Left lobe of liver (tissue), 2 donors: Measurements from ENCODE around the gene PLEKHG5. TPM values are rescaled to one million over a fixed set of nuclear protein-coding genes. Genes with fewer than 3 reads are reported as not detected.

Experiments
- ATAC-seq: fragments of 200-7000 bp; cut with Tn5 transposase; one replicate; pipeline ENCODE4 v1.9.1; 2020; ENCODE audit warnings: mild to moderate bottlenecking, moderate library complexity
- DNase-seq: peaks from one replicate; pipeline ENCODE4 v3.0.0-alpha.2; 2020; ENCODE audit warnings: low spot score
- total RNA-seq: library from RNA; stranded (reverse); gene quantifications from one replicate; pipeline ENCODE4 v1.2.1, GENCODE V29; 2021
- donor health status: DM: no; HTN: no; CAD: no; lungs with moderate emphysema.
- donor health status: DM: no; HTN: yes; CAD: no.

The PLEKHG5 gene
- total RNA-seq, 1 donor from 2014 or later, result 1.1 TPM

GRCh38 chr1:6417961-6418667 lies 73.4 kb downstream of the PLEKHG5 start:
- ATAC-seq (peak; percentile 89), DNase-seq (peak; percentile 81)

Other genes starting within 250 kb of the PLEKHG5 start
- not detected for gene HES3, start 247.5 kb downstream of the PLEKHG5 start, total RNA-seq
- 40.0 TPM for gene GPR153, start 230.6 kb downstream of the PLEKHG5 start, total RNA-seq
- gene ACOT7, start 97.9 kb downstream of the PLEKHG5 start, total RNA-seq, result 13.2 TPM
- 0.13 TPM for gene HES2, start 71.7 kb downstream of the PLEKHG5 start, total RNA-seq
- gene ESPN, start 66.9 kb downstream of the PLEKHG5 start, total RNA-seq, result 172 TPM
- 2.1 TPM for gene TNFRSF25, start 25.5 kb downstream of the PLEKHG5 start, total RNA-seq
- 11.1 TPM for gene NOL9, start 62.8 kb upstream of the PLEKHG5 start, total RNA-seq
- 0.05 TPM for gene TAS1R1, start 63.6 kb upstream of the PLEKHG5 start, total RNA-seq
- 38.4 TPM for gene ZBTB48, start 88.3 kb upstream of the PLEKHG5 start, total RNA-seq
- gene KLHL21, start 111.2 kb upstream of the PLEKHG5 start, total RNA-seq, result 20.0 TPM
- 5.5 TPM for gene PHF13, start 122.1 kb upstream of the PLEKHG5 start, total RNA-seq
- 9.7 TPM for gene THAP3, start 133.2 kb upstream of the PLEKHG5 start, total RNA-seq
- 29.5 TPM for gene DNAJC11, start 210.1 kb upstream of the PLEKHG5 start, total RNA-seq